Endothelial cell (in vitro differentiated cells): ENCODE data around the gene KSR1. TPM values are rescaled to one million over a fixed set of nuclear protein-coding genes. Genes with fewer than 3 reads are reported as not detected.
"Not testable (repeated sequence)": the region's sequence is repeated elsewhere in the genome, so short reads cannot be mapped to it uniquely, and the experiment has no call there.

Experiments
- DNase-seq: peaks from one replicate; pipeline ENCODE4 v3.0.0; 2021; ENCODE audit warnings: low spot score
- H3K27ac Mint-ChIP-seq: one replicate; pipeline ENCODE4 v1.8.0; 2021; ENCODE audit warnings: mixed read lengths, inconsistent platforms; ENCODE audit not compliant: unreplicated experiment
- H3K27me3 Mint-ChIP-seq: one replicate; pipeline ENCODE4 v1.8.0; 2021; ENCODE audit warnings: mild to moderate bottlenecking, moderate library complexity, mixed read lengths, inconsistent platforms; ENCODE audit not compliant: unreplicated experiment
- H3K36me3 Mint-ChIP-seq: one replicate; pipeline ENCODE4 v1.8.0; 2021; ENCODE audit warnings: mild to moderate bottlenecking, low read depth, mixed read lengths, inconsistent platforms; ENCODE audit not compliant: unreplicated experiment
- H3K4me1 Mint-ChIP-seq: one replicate; pipeline ENCODE4 v1.8.0; 2021; ENCODE audit warnings: mild to moderate bottlenecking, mixed read lengths, inconsistent platforms; ENCODE audit not compliant: unreplicated experiment
- H3K4me3 Mint-ChIP-seq: one replicate; pipeline ENCODE4 v1.8.0; 2021; ENCODE audit warnings: mild to moderate bottlenecking, mixed read lengths, inconsistent platforms; ENCODE audit not compliant: unreplicated experiment
- H3K9me3 Mint-ChIP-seq: one replicate; pipeline ENCODE4 v1.8.0; 2021; ENCODE audit warnings: mixed read lengths, inconsistent platforms; ENCODE audit not compliant: unreplicated experiment
- CTCF ChIP-seq: fragments of 200-600 bp; sonication (generic); IDR thresholded peaks from one replicate; pipeline ENCODE4 v1.5.0; 2021; ENCODE audit warnings: antibody characterized with exemption; ENCODE audit not compliant: unreplicated experiment
- total RNA-seq: library from RNA; stranded (reverse); fragmentation: NEBNext Ultra II Directional; extraction: Animal tissue kit (Norgen Biotek cat#: 25700); gene quantifications from one replicate; pipeline ENCODE4 v1.2.1, GENCODE V29; 2021; ENCODE audit not compliant: unreplicated experiment

Gene KSR1
- total RNA-seq, 1 donor from 2014 or later = 65.2 TPM

- H3K9me3 Mint-ChIP-seq = no peaks in the 10 kb centered on the region
- peak; percentile 99 for TF ChIP-seq CTCF
- H3K27me3 Mint-ChIP-seq = peaks cover 16% of the 10 kb centered on the region
- H3K4me3 Mint-ChIP-seq = no peak overlapping the region
- DNase-seq = peak; percentile 87
- H3K36me3 Mint-ChIP-seq = no peaks in the 10 kb centered on the region
- peaks cover 18% of the 10 kb centered on the region for H3K4me1 Mint-ChIP-seq
- H3K27ac Mint-ChIP-seq = no peak overlapping the region
These were observed 198.6 kb downstream of the KSR1 start for GRCh38 chr17:27654654-27655524.

GRCh38 chr17:27655525-27656111, 199.4 kb downstream of the KSR1 start:
- H3K9me3 Mint-ChIP-seq, H3K36me3 Mint-ChIP-seq, H3K4me3 Mint-ChIP-seq, H3K27ac Mint-ChIP-seq, DNase-seq: not testable (repeated sequence)
- H3K4me1 Mint-ChIP-seq = peaks cover 18% of the 10 kb centered on the region
- peaks cover 13% of the 10 kb centered on the region for H3K27me3 Mint-ChIP-seq

- Mint-ChIP-seq H3K4me1 (peaks cover 15% of the 10 kb centered on the region), H3K27me3 (peaks cover 13% of the 10 kb centered on the region)
- not testable (repeated sequence) for H3K4me3 Mint-ChIP-seq, H3K27ac Mint-ChIP-seq, H3K9me3 Mint-ChIP-seq, H3K36me3 Mint-ChIP-seq, DNase-seq
These were observed 200.4 kb downstream of the KSR1 start for GRCh38 chr17:27656620-27657019.

- no peaks in the 10 kb centered on the region for H3K36me3 Mint-ChIP-seq
- peaks cover 17% of the 10 kb centered on the region for H3K27me3 Mint-ChIP-seq
- no peaks in the 10 kb centered on the region for H3K9me3 Mint-ChIP-seq
- no peak overlapping the region for H3K27ac Mint-ChIP-seq
- peaks cover 5% of the 10 kb centered on the region for H3K4me1 Mint-ChIP-seq
- no peak overlapping the region for H3K4me3 Mint-ChIP-seq
- DNase-seq = peak; percentile 50
- TF ChIP-seq CTCF = no peak
These were observed 201.4 kb downstream of the KSR1 start for GRCh38 chr17:27657620-27658019.

GRCh38 chr17:27659683-27660082, 203.4 kb downstream of the KSR1 start:
- Mint-ChIP-seq H3K4me3 (no peak overlapping the region), H3K9me3 (no peaks in the 10 kb centered on the region), H3K27me3 (peaks cover 9% of the 10 kb centered on the region), H3K27ac (no peak overlapping the region), H3K36me3 (no peaks in the 10 kb centered on the region), H3K4me1 (no peaks in the 10 kb centered on the region)
- TF ChIP-seq CTCF = no peak
- no peak for DNase-seq

GRCh38 chr17:27660436-27660835, 204.2 kb downstream of the KSR1 start:
- no peak for TF ChIP-seq CTCF
- H3K27me3 Mint-ChIP-seq = peaks cover 7% of the 10 kb centered on the region
- H3K4me1 Mint-ChIP-seq = no peaks in the 10 kb centered on the region
- no peak for DNase-seq
- H3K36me3 Mint-ChIP-seq = no peaks in the 10 kb centered on the region
- no peak overlapping the region for H3K27ac Mint-ChIP-seq
- H3K9me3 Mint-ChIP-seq = no peaks in the 10 kb centered on the region
- no peak overlapping the region for H3K4me3 Mint-ChIP-seq
